GM12872 (cell line): ENCODE data around the gene IL1RL1.

Source experiments
- TF ChIP-seq, protein P1 (sequence below): IDR thresholded peaks from 3 replicates; pipeline ENCODE4 v1.5.1; 2011; ENCODE audit warnings: low read depth, mild to moderate bottlenecking, low read length, moderate library complexity; ENCODE audit not compliant: insufficient read depth

IL1RL1 gene

DNA sequence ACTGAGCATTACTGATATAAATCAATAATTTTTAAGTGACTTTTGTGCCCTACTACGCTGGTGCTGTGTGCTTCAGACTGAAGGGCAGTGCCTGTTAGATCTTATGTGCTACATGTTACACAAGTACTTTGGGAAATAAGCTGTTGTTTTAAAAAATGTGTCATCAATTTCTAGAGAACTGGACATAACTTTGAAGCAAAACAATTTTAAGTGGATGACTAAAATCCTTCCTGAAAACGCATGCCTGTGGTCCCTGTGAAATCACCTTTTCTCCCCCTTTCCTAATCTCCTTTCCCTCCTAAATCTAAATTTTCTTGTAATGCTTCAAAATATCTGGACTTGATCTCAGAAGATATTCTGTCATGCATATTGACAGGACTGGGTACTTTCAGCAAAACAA, 7.1 kb upstream of the IL1RL1 start:
- TF ChIP-seq, protein P1, sequence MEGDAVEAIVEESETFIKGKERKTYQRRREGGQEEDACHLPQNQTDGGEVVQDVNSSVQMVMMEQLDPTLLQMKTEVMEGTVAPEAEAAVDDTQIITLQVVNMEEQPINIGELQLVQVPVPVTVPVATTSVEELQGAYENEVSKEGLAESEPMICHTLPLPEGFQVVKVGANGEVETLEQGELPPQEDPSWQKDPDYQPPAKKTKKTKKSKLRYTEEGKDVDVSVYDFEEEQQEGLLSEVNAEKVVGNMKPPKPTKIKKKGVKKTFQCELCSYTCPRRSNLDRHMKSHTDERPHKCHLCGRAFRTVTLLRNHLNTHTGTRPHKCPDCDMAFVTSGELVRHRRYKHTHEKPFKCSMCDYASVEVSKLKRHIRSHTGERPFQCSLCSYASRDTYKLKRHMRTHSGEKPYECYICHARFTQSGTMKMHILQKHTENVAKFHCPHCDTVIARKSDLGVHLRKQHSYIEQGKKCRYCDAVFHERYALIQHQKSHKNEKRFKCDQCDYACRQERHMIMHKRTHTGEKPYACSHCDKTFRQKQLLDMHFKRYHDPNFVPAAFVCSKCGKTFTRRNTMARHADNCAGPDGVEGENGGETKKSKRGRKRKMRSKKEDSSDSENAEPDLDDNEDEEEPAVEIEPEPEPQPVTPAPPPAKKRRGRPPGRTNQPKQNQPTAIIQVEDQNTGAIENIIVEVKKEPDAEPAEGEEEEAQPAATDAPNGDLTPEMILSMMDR = no peak

DNA sequence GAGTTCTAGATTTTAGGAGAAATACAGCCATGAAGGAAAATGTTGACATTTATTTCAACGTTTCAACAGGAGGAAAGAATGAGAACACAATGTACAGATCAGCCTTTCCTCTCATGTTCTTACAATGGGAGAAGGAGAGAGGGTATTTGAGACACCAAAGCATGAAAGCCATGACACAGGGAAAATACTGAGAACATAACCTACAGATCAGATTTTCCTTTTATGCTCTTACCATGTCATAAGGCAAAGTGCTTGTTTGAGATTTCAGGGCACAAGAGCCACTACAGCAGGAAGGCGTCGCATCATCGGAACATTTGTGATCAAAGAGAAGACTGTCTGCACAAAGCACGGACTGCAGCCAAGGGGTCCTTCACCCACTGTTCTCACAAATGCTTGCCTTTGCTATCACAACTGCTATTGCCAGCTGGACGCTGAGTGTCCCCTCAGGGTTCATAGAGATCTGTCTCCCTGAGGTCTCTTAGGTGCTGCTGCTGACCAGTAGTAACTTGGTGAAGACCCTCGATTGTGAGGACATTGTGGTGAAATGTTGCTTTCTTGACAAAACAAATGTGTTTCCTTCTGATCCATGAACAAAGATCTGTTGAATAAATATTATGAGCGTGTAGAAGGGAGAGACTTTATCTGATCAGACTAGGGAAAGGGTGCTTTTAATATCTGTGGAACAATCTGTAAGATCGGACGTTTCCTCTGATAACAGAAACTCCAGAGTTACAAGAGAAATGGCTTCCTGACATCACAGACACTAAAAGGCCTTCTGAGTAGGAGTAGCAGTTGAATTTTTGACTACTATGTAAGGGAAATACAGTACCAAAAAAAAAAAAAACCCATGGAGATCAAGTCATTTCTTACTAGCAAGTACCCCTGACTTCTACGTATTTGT, 6.4 kb upstream of the IL1RL1 start:
- TF ChIP-seq, protein P1 = no peak

DNA sequence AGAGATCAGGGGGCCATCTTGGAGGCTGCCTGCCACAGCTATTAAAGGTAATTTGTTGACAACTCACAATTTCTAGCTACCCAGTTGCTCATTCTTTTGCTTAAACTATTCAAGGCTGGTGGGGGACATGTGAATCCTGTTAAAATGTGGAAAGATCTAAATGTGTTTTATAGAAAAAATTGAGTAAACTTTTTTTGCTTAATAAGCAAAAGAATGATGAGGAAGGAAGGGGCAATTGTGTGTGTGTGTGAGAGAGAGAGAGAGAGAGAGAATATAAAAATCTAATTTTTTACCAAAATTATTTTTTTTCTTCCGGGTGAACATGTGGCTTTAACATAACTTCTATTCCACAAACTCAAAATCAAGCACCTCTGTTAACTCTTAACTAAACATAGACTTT, 5.2 kb upstream of the IL1RL1 start:
- TF ChIP-seq, protein P1 = no peak

DNA sequence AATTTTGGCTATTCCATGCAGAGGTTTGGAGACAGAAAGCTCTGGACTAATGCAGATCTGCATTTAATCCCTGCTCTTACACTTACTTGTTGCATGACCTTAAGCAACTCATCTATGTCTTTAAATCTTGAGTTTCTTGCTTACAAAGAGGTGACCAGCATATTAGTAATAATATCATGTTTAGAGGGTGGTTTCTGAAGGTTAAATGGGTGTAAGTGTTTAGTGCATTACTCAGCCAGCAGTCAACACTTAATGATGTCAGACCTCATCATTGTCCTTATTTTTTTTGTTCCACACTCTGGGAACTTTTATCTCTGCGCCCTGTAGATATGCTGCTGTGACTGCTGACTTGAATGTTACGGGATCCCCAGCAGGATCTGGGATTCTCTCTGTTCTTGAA, 1.7 kb downstream of the IL1RL1 start:
- TF ChIP-seq, protein P1 = no peak

DNA sequence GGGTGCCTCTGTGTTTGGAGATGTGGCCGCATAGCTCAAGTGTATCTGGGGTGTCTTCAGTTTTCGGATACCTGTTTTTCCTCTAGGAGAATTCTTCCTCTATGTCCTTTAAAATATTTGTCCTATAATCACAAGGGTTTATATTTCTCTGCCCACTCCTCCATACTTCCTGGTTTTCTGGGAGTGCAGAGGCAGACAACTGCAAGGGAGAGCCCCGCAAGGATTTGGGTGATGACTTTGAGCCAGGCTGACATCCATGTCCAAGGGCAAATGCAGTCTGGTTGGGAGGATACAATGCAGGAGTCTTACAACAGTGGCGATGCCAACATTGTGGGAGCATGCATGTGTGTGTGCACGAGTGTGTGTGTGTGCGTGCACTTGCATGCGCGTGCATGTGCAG, 2.1 kb downstream of the IL1RL1 start:
- TF ChIP-seq, protein P1 = no peak

DNA sequence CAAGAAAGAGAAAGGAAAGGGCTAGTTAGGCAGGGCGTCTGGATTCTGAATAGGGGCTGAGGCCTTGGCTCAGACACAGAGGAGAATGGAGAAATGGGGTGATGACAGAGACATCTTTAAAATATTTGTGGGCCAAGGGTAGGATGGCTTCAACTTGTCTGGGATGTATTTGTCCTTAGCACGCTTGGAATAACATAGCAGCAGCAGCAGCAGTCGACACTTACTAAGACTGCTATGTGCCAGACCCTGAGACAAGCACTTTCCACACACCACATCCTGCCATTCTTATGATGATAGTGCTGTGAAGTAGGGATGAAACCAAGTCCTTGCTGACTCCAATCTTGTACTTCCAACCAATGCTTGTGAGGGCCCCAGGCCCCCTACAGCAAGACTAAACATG, 2.6 kb downstream of the IL1RL1 start:
- TF ChIP-seq, protein P1 = no peak

DNA sequence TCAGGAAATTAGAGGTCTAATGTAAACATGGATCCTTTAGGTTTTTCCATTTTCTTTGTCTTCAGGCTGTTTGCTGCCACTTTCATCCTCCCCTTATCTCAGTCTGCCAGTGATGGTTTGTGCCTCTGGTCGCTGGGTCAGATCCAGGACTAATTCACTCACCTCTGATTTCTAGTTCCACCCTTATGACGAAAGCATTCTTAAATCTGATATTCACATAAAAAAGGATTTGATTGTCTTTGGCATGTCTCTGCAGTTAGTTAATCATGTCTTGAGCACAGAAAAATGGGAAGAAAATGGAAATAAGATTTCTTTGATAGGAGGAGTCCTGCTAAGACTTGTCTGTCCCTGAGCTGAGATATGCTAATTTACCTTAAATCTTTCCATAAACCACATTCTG, 4.6 kb downstream of the IL1RL1 start:
- TF ChIP-seq, protein P1 = no peak

DNA sequence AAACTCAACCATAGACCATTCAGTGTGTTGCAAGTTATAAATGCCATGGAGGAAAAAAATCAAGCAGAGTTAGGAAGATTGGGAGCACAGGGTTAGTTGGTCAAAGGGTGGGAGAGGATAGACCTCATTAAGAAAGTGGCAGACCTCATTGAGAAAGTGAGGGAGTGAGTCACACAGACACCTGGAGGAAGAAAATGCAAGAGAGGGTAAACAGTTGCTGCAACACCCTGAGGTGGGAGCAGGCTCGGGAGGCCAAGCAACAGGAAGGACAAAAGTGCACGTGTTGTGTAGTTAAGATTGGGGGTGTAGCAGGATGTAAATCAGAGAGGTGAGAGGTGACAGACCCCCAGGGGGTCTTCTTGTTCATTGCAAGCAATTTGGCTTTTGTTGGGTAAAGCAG, 6.4 kb downstream of the IL1RL1 start:
- TF ChIP-seq, protein P1 = no peak
